HEK293 (cell line): Measurements from ENCODE around the gene CTSA.
A peak's percentile ranks its signal among the peaks of the same experiment; 100 is the strongest.

Source experiments
- CTCF ChIA-PET: fragments of 350-600 bp; formaldehyde crosslinking; extraction: SDS; loops from one replicate; lab custom pipeline; 2021; ENCODE audit warnings: antibody characterized with exemption; lab: Yijun Ruan, JAX
- POLR2A ChIA-PET: fragments of 300-600 bp; formaldehyde crosslinking; extraction: SDS; loops from one replicate; lab custom pipeline; 2020; ENCODE audit warnings: antibody characterized with exemption, inconsistent platforms; lab: Yijun Ruan, JAX
- H3K27ac ChIP-seq: fragments of 200-500 bp; sonication (Bioruptor generic); 2 replicates; pipeline ENCODE4 v1.5.1; 2014; ENCODE audit warnings: low read depth, low read length, control low read depth, inconsistent platforms; ENCODE audit errors: extremely low read depth
- H3K36me3 ChIP-seq, 2 experiments: fragments of 200-500 bp in 1 of 2; sonication (Bioruptor generic) in 1 of 2; 1 replicate in 1 of 2; 2 replicates in 1 of 2; pipeline ENCODE4 v1.5.1; 2014 to 2017; ENCODE audit warnings: inconsistent platforms in 2 of 2, low read length in 2 of 2; ENCODE audit not compliant: control insufficient read depth in 2 of 2, insufficient read depth in 1 of 2
- H3K4me1 ChIP-seq: fragments of 200-500 bp; sonication (Bioruptor generic); 2 replicates; pipeline ENCODE4 v1.5.1; 2014; ENCODE audit warnings: mild to moderate bottlenecking, low read length, inconsistent platforms; ENCODE audit not compliant: control insufficient read depth, insufficient read depth
- H3K4me3 ChIP-seq: 2 replicates; pipeline ENCODE4 v1.5.1; 2011; ENCODE audit warnings: low read depth, mild to moderate bottlenecking, control low read depth, low read length, moderate library complexity
- H3K9me3 ChIP-seq: fragments of 200-500 bp; sonication (Bioruptor generic); 2 replicates; pipeline ENCODE4 v1.5.1; 2014; ENCODE audit warnings: low read depth, low read length, inconsistent platforms; ENCODE audit not compliant: control insufficient read depth, insufficient read depth
- FEZF1 ChIP-seq: fragments of 450-650 bp; formaldehyde crosslinking; IDR thresholded peaks from 2 replicates; pipeline ENCODE4 v1.5.1; 2016; ENCODE audit warnings: missing biosample characterization, missing genetic modification characterization
- GFI1B ChIP-seq: fragments of 450-650 bp; formaldehyde crosslinking; IDR thresholded peaks from 2 replicates; pipeline ENCODE4 v1.5.1; 2016; ENCODE audit warnings: missing biosample characterization, missing genetic modification characterization
- KLF17 ChIP-seq: fragments of 450-650 bp; formaldehyde crosslinking; IDR thresholded peaks from 2 replicates; pipeline ENCODE4 v1.5.1; 2016; ENCODE audit warnings: missing biosample characterization, missing genetic modification characterization
- RBAK ChIP-seq: fragments of 450-650 bp; formaldehyde crosslinking; IDR thresholded peaks from 2 replicates; pipeline ENCODE4 v1.5.1; 2016; ENCODE audit warnings: missing biosample characterization, missing genetic modification characterization
- SALL2 ChIP-seq: fragments of 450-650 bp; formaldehyde crosslinking; IDR thresholded peaks from 2 replicates; pipeline ENCODE4 v1.5.0; 2017; ENCODE audit warnings: missing biosample characterization, mild to moderate bottlenecking, missing genetic modification characterization, borderline replicate concordance
- SCRT2 ChIP-seq: fragments of 450-650 bp; formaldehyde crosslinking; IDR thresholded peaks from 2 replicates; pipeline ENCODE4 v1.5.1; 2016; ENCODE audit warnings: missing biosample characterization, missing genetic modification characterization
- SP3 ChIP-seq: fragments of 450-650 bp; formaldehyde crosslinking; IDR thresholded peaks from 2 replicates; pipeline ENCODE4 v1.5.1; 2016; ENCODE audit warnings: missing biosample characterization, missing genetic modification characterization
- ZBTB21 ChIP-seq: fragments of 450-650 bp; formaldehyde crosslinking; IDR thresholded peaks from 2 replicates; pipeline ENCODE4 v1.5.1; 2017; ENCODE audit warnings: missing biosample characterization, missing genetic modification characterization
- ZFHX2 ChIP-seq: fragments of 450-650 bp; formaldehyde crosslinking; conservative IDR thresholded peaks from 2 replicates; pipeline ENCODE4 v1.5.1; 2016; ENCODE audit warnings: missing biosample characterization, missing genetic modification characterization
- ZNF112 ChIP-seq: fragments of 450-650 bp; formaldehyde crosslinking; IDR thresholded peaks from 2 replicates; pipeline ENCODE4 v1.5.0; 2017; ENCODE audit warnings: missing biosample characterization, missing genetic modification characterization
- ZNF16 ChIP-seq: fragments of 450-650 bp; formaldehyde crosslinking; IDR thresholded peaks from 2 replicates; pipeline ENCODE4 v1.5.1; 2016; ENCODE audit warnings: low read depth, missing biosample characterization, missing genetic modification characterization
- ZNF214 ChIP-seq: fragments of 450-650 bp; formaldehyde crosslinking; IDR thresholded peaks from 2 replicates; pipeline ENCODE4 v1.5.1; 2017; ENCODE audit warnings: missing biosample characterization, mild to moderate bottlenecking, missing genetic modification characterization, borderline replicate concordance
- ZNF223 ChIP-seq: fragments of 450-650 bp; formaldehyde crosslinking; IDR thresholded peaks from 2 replicates; pipeline ENCODE4 v1.5.1; 2016; ENCODE audit warnings: missing biosample characterization, missing genetic modification characterization
- ZNF23 ChIP-seq: fragments of 450-650 bp; formaldehyde crosslinking; IDR thresholded peaks from 2 replicates; pipeline ENCODE4 v1.5.1; 2016; ENCODE audit warnings: missing biosample characterization, missing genetic modification characterization, borderline replicate concordance
- ZNF354C ChIP-seq: fragments of 450-650 bp; formaldehyde crosslinking; IDR thresholded peaks from 2 replicates; pipeline ENCODE4 v1.5.1; 2016; ENCODE audit warnings: missing biosample characterization, missing genetic modification characterization, low read depth, borderline replicate concordance
- ZNF423 ChIP-seq: fragments of 450-650 bp; formaldehyde crosslinking; IDR thresholded peaks from 2 replicates; pipeline ENCODE4 v1.5.1; 2016; ENCODE audit warnings: missing biosample characterization, missing genetic modification characterization
- ZNF558 ChIP-seq: fragments of 450-650 bp; formaldehyde crosslinking; IDR thresholded peaks from 2 replicates; pipeline ENCODE4 v1.5.1; 2016; ENCODE audit warnings: missing biosample characterization, missing genetic modification characterization
- ZNF560 ChIP-seq: fragments of 450-650 bp; formaldehyde crosslinking; IDR thresholded peaks from 2 replicates; pipeline ENCODE4 v1.5.1; 2017; ENCODE audit warnings: missing biosample characterization, missing genetic modification characterization, borderline replicate concordance
- ZNF664 ChIP-seq: fragments of 450-650 bp; formaldehyde crosslinking; IDR thresholded peaks from 2 replicates; pipeline ENCODE4 v1.5.1; 2016; ENCODE audit warnings: missing biosample characterization, missing genetic modification characterization
- ZNF692 ChIP-seq: fragments of 450-650 bp; formaldehyde crosslinking; IDR thresholded peaks from 2 replicates; pipeline ENCODE4 v1.5.1; 2016; ENCODE audit warnings: missing biosample characterization, missing genetic modification characterization
- TF ChIP-seq, protein P1 (sequence below): fragments of 450-650 bp; formaldehyde crosslinking; IDR thresholded peaks from 2 replicates; pipeline ENCODE4 v1.5.1; 2017; ENCODE audit warnings: missing biosample characterization, missing genetic modification characterization
- TF ChIP-seq, protein P2 (sequence below): fragments of 450-650 bp; IDR thresholded peaks from 2 replicates; pipeline ENCODE4 v1.5.1; 2018; ENCODE audit warnings: missing biosample characterization, mild to moderate bottlenecking, missing genetic modification characterization

CTSA gene

DNA sequence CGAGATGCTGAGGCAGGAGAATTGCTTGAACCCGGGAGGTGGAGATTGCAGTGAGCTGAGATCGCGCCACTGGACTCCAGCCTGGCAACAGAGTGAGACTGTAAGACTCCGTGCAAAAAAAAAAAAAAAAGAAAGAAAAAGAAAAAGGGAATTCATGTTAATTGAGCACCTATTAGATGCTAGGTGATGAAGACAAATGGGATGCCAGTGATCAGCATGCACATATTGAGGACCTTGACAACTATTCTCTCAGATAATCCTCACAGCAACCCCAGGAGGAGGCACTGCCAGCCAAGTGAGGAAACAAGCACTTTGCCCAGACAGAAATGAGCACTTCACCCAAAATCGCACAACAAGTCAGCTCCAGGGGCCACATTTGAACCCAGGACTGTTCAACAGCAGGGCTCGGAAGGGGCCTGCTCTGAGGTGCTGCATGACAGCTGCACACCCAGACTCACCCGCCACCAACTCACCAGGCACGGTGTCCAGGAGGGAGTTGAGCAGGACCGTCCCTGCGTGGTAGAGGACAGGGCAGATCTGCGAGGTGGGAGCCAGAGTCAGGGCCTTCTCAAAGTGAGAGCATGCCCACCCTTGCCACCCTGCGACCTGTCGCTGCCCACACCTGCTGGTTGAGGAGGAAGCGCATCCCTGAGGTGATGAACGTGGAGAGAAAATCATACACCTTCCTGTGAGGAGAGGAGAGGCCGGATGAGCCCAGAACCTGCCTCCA lies 16.2 kb downstream of the CTSA start:
- Histone ChIP-seq H3K27ac (no peak overlapping the region), H3K4me3 (no peak overlapping the region), H3K36me3 (no peaks in the 10 kb centered on the region), H3K4me1 (no peaks in the 10 kb centered on the region), H3K9me3 (no peaks in the 10 kb centered on the region)
- CTCF ChIA-PET, result interaction anchor here (0.5 to 1.0 kb wide), 3 partner anchors 15 to 142 kb away, joined by 3 to 4 read pairs (median 4); no protein-coding TSS in a partner anchor
- POLR2A ChIA-PET, result no interaction called here
- TF ChIP-seq GFI1B (tag by site-specific recombination) (no peak), ZNF214 (peak; percentile 95), RBAK (tag by site-specific recombination) (no peak), ZNF560 (tag by site-specific recombination) (no peak), ZNF16 (tag by site-specific recombination) (no peak), KLF17 (no peak), ZNF354C (tag by site-specific recombination) (no peak), SP3 (tag by site-specific recombination) (no peak), ZFHX2 (tag by site-specific recombination) (no peak), SALL2 (tag by site-specific recombination) (no peak), ZBTB21 (tag by site-specific recombination) (no peak), ZNF692 (tag by site-specific recombination) (no peak), ZNF223 (tag by site-specific recombination) (no peak), ZNF112 (tag by site-specific recombination) (no peak), ZNF23 (tag by site-specific recombination) (no peak), ZNF423 (tag by site-specific recombination) (no peak), FEZF1 (tag by site-specific recombination) (no peak), ZNF664 (tag by site-specific recombination) (peak; percentile 96), ZNF558 (tag by site-specific recombination) (no peak), SCRT2 (tag by site-specific recombination) (peak; percentile 68)
- TF ChIP-seq, protein P1, sequence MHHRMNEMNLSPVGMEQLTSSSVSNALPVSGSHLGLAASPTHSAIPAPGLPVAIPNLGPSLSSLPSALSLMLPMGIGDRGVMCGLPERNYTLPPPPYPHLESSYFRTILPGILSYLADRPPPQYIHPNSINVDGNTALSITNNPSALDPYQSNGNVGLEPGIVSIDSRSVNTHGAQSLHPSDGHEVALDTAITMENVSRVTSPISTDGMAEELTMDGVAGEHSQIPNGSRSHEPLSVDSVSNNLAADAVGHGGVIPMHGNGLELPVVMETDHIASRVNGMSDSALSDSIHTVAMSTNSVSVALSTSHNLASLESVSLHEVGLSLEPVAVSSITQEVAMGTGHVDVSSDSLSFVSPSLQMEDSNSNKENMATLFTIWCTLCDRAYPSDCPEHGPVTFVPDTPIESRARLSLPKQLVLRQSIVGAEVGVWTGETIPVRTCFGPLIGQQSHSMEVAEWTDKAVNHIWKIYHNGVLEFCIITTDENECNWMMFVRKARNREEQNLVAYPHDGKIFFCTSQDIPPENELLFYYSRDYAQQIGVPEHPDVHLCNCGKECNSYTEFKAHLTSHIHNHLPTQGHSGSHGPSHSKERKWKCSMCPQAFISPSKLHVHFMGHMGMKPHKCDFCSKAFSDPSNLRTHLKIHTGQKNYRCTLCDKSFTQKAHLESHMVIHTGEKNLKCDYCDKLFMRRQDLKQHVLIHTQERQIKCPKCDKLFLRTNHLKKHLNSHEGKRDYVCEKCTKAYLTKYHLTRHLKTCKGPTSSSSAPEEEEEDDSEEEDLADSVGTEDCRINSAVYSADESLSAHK (tag by site-specific recombination), result no peak
- TF ChIP-seq, protein P2, sequence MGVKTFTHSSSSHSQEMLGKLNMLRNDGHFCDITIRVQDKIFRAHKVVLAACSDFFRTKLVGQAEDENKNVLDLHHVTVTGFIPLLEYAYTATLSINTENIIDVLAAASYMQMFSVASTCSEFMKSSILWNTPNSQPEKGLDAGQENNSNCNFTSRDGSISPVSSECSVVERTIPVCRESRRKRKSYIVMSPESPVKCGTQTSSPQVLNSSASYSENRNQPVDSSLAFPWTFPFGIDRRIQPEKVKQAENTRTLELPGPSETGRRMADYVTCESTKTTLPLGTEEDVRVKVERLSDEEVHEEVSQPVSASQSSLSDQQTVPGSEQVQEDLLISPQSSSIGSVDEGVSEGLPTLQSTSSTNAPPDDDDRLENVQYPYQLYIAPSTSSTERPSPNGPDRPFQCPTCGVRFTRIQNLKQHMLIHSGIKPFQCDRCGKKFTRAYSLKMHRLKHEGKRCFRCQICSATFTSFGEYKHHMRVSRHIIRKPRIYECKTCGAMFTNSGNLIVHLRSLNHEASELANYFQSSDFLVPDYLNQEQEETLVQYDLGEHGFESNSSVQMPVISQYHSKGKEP (tag by site-specific recombination), result no peak
